NB4 (cell line): Measurements from ENCODE around the gene DPF1.

Source experiments
- CTCF ChIP-seq: IDR thresholded peaks from one replicate; pipeline ENCODE4 v1.5.1; 2012; ENCODE audit warnings: low read depth, low read length
- MAX ChIP-seq: IDR thresholded peaks from 2 replicates; pipeline ENCODE4 v1.6.1; 2011; ENCODE audit warnings: low read depth, low read length
- POLR2A ChIP-seq: IDR thresholded peaks from 2 replicates; pipeline ENCODE4 v1.6.1; 2011; ENCODE audit warnings: mild to moderate bottlenecking; ENCODE audit not compliant: insufficient read length; ENCODE audit errors: extremely low read depth

- TF ChIP-seq CTCF (no peak), POLR2A (no peak), MAX (no peak)
Measured at GRCh38 chr19:38250428-38250820, 26.4 kb upstream of the DPF1 start.
